DOHH2 (cell line): Measurements from ENCODE around the gene CSRNP2.
A peak's percentile ranks its signal among the peaks of the same experiment; 100 is the strongest.
"Not testable (repeated sequence)": the region's sequence is repeated elsewhere in the genome, so short reads cannot be mapped to it uniquely, and the experiment has no call there.

ENCODE experiments used
- H3F3A ChIP-seq: fragments of 200-600 bp; sonication (generic), shearing (Covaris generic); 2 replicates; pipeline ENCODE4 v1.6.0; 2016; ENCODE audit warnings: antibody characterized with exemption, mild to moderate bottlenecking; ENCODE audit not compliant: control insufficient read depth, insufficient read depth
- H3K27ac ChIP-seq: fragments of 200-600 bp; sonication (generic); 2 replicates; pipeline ENCODE4 v1.5.1; 2014; ENCODE audit warnings: low read depth, mild to moderate bottlenecking, low read length, moderate library complexity
- H3K27me3 ChIP-seq: fragments of 200-600 bp; sonication (generic); 2 replicates; pipeline ENCODE4 v1.6.1; 2014; ENCODE audit warnings: mild to moderate bottlenecking, low read length, mixed read lengths; ENCODE audit not compliant: control insufficient read depth
- H3K36me3 ChIP-seq: fragments of 200-600 bp; sonication (generic); 2 replicates; pipeline ENCODE4 v1.6.1; 2014; ENCODE audit warnings: mild to moderate bottlenecking, low read length, moderate library complexity, mixed read lengths; ENCODE audit not compliant: control insufficient read depth
- H3K4me1 ChIP-seq: fragments of 200-600 bp; sonication (generic); 2 replicates; pipeline ENCODE4 v1.6.1; 2014; ENCODE audit warnings: mild to moderate bottlenecking, low read length, mixed read lengths; ENCODE audit not compliant: control insufficient read depth
- H3K4me2 ChIP-seq: fragments of 200-600 bp; sonication (generic); 2 replicates; pipeline ENCODE4 v1.6.0; 2014; ENCODE audit warnings: mild to moderate bottlenecking, low read length, moderate library complexity
- H3K4me3 ChIP-seq: fragments of 200-600 bp; sonication (generic); 2 replicates; pipeline ENCODE4 v1.5.1; 2014; ENCODE audit warnings: mild to moderate bottlenecking, low read length, mixed read lengths
- H3K79me2 ChIP-seq: fragments of 200-600 bp; sonication (generic); 2 replicates; pipeline ENCODE4 v1.6.1; 2014; ENCODE audit warnings: mild to moderate bottlenecking, low read length, mixed read lengths; ENCODE audit not compliant: control insufficient read depth
- H3K9me2 ChIP-seq: fragments of 200-600 bp; sonication (generic); replicated peaks from 2 replicates; pipeline ENCODE4 v1.6.1; 2014; ENCODE audit warnings: mild to moderate bottlenecking, low read length, mixed read lengths; ENCODE audit not compliant: control insufficient read depth
- H3K9me3 ChIP-seq: fragments of 200-600 bp; sonication (generic); 2 replicates; pipeline ENCODE4 v1.6.1; 2014; ENCODE audit warnings: antibody characterized with exemption, low read length, mixed read lengths; ENCODE audit not compliant: control insufficient read depth, insufficient read depth
- H4K20me1 ChIP-seq: fragments of 200-600 bp; sonication (generic); 2 replicates; pipeline ENCODE4 v1.6.0; 2014; ENCODE audit warnings: low read depth, mild to moderate bottlenecking, antibody characterized with exemption, low read length, moderate library complexity; ENCODE audit not compliant: control insufficient read depth, insufficient read depth
- EZH2phosphoT487 ChIP-seq: fragments of 200-600 bp; sonication (generic); IDR thresholded peaks from 2 replicates; pipeline ENCODE4 v1.6.1; 2017; ENCODE audit warnings: borderline replicate concordance, mild to moderate bottlenecking, antibody characterized with exemption, low read length, moderate library complexity, mixed read lengths
- TF ChIP-seq, protein P1 (sequence below): fragments of 200-600 bp; sonication (generic); IDR thresholded peaks from one replicate; pipeline ENCODE4 v1.5.1; 2014; ENCODE audit warnings: antibody characterized with exemption, mild to moderate bottlenecking, low read depth, low read length; ENCODE audit not compliant: poor library complexity, severe bottlenecking

Gene CSRNP2

DNA sequence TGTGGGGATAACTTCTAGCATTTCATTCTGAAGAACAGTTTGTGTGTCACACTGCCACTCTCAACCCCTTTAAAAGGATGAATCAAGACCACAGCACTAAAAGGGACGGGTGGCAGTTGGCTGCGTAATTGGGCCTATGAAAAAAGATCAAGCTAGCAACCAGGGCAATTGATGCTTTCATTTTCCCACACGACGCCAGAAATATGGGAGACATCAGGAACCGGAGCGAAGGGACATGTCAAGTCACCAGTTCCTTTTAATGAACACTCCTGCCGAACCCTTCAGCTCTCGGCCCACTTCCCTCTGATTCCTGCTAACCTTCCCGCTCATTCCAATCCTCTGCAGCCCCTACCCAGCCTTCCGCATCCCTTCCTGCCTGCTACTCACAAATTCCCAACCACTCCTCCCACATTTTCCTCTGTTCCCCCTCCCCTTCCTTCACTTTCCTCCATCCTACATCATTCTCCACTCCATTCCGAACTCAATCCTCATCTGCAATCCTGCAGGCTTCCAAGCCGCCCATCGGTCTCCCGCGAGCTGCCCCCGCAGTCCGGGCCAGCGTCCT is 753 bp downstream of the CSRNP2 start:
- H3K36me3 ChIP-seq, result no peaks in the 10 kb centered on the region
- H3K27me3 ChIP-seq, result no peaks in the 10 kb centered on the region
- H3K9me3 ChIP-seq, result no peaks in the 10 kb centered on the region
- H3K4me1 ChIP-seq, result peaks cover 17% of the 10 kb centered on the region
- H3K9me2 ChIP-seq, result no peaks in the 10 kb centered on the region
- TF ChIP-seq, protein P1, sequence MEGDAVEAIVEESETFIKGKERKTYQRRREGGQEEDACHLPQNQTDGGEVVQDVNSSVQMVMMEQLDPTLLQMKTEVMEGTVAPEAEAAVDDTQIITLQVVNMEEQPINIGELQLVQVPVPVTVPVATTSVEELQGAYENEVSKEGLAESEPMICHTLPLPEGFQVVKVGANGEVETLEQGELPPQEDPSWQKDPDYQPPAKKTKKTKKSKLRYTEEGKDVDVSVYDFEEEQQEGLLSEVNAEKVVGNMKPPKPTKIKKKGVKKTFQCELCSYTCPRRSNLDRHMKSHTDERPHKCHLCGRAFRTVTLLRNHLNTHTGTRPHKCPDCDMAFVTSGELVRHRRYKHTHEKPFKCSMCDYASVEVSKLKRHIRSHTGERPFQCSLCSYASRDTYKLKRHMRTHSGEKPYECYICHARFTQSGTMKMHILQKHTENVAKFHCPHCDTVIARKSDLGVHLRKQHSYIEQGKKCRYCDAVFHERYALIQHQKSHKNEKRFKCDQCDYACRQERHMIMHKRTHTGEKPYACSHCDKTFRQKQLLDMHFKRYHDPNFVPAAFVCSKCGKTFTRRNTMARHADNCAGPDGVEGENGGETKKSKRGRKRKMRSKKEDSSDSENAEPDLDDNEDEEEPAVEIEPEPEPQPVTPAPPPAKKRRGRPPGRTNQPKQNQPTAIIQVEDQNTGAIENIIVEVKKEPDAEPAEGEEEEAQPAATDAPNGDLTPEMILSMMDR, result no peak
- TF ChIP-seq EZH2phosphoT487, result no peak
- H3K4me3 ChIP-seq, result peak overlapping the region; percentile 94
- no peaks in the 10 kb centered on the region for H3F3A ChIP-seq
- peak overlapping the region; percentile 98 for H3K4me2 ChIP-seq
- peaks cover 12% of the 10 kb centered on the region; the same call in 1 of the 2 replicates for H3K79me2 ChIP-seq
- H4K20me1 ChIP-seq, result no peaks in the 10 kb centered on the region
- no peak overlapping the region for H3K27ac ChIP-seq

- Histone ChIP-seq H3K79me2 (peaks cover 12% of the 10 kb centered on the region; the same call in 1 of the 2 replicates), H3K4me2 (no peak overlapping the region)
These were observed 2.0 kb downstream of the CSRNP2 start for GRCh38 chr12:51081421-51081820.

DNA sequence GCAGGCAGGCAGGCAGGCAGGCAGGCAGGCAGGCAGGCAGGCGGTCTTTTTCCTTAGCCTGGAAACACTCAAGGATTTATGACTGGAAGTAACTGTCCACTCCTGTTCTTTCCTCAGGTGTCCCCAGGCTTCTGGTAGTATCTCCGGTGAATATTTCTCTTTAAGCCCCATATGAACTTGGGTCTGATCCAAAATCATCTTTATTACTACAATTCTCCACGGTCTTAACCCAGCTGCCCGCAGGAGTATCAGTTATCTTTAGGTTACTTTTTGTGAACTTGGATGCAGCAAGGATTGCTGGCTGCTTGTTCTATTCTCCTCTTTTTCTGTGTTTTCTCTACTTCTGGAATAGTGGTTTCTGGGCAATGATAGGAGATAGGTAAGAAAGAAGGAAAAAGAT is 3.3 kb downstream of the CSRNP2 start:
- TF ChIP-seq, protein P1, result no peak
- TF ChIP-seq EZH2phosphoT487, result no peak
- no peak overlapping the region for H3K4me3 ChIP-seq
- H3K4me1 ChIP-seq, result peaks cover 17% of the 10 kb centered on the region
- no peaks in the 10 kb centered on the region for H3K36me3 ChIP-seq
- H3K9me2 ChIP-seq, result no peaks in the 10 kb centered on the region
- H3K4me2 ChIP-seq, result no peak overlapping the region
- peaks cover 12% of the 10 kb centered on the region; the same call in 1 of the 2 replicates for H3K79me2 ChIP-seq
- H3F3A ChIP-seq, result no peaks in the 10 kb centered on the region
- H4K20me1 ChIP-seq, result no peaks in the 10 kb centered on the region
- no peaks in the 10 kb centered on the region for H3K27me3 ChIP-seq
- no peaks in the 10 kb centered on the region for H3K9me3 ChIP-seq
- H3K27ac ChIP-seq, result no peak overlapping the region

More at GRCh38 chr12:51081421-51081820, 2.0 kb downstream of the CSRNP2 start:
- H3F3A ChIP-seq, result no peaks in the 10 kb centered on the region
- no peaks in the 10 kb centered on the region for H3K9me3 ChIP-seq
- no peaks in the 10 kb centered on the region for H3K27me3 ChIP-seq
- no peaks in the 10 kb centered on the region for H4K20me1 ChIP-seq
- H3K4me1 ChIP-seq, result peaks cover 17% of the 10 kb centered on the region
- no peaks in the 10 kb centered on the region for H3K9me2 ChIP-seq
- H3K4me3 ChIP-seq, result no peak overlapping the region
- no peak overlapping the region for H3K27ac ChIP-seq
- no peaks in the 10 kb centered on the region for H3K36me3 ChIP-seq
- TF ChIP-seq, protein P1, result no peak
- no peak for TF ChIP-seq EZH2phosphoT487

- Histone ChIP-seq H3K4me1 (peaks cover 16% of the 10 kb centered on the region), H3K79me2 (peaks cover 12% of the 10 kb centered on the region; the same call in 1 of the 2 replicates)
- not testable (repeated sequence) for H4K20me1 ChIP-seq, H3K27me3 ChIP-seq, H3K9me3 ChIP-seq, H3K4me3 ChIP-seq, H3F3A ChIP-seq, H3K4me2 ChIP-seq, H3K27ac ChIP-seq, H3K36me3 ChIP-seq, H3K9me2 ChIP-seq
These were observed 4.5 kb downstream of the CSRNP2 start for GRCh38 chr12:51078866-51079265.

GRCh38 chr12:51078346-51078745 is 5.0 kb downstream of the CSRNP2 start:
- Histone ChIP-seq H3K4me1 (peaks cover 13% of the 10 kb centered on the region), H3K79me2 (peaks cover 12% of the 10 kb centered on the region; the same call in 1 of the 2 replicates)
- not testable (repeated sequence) for H3K4me3 ChIP-seq, H4K20me1 ChIP-seq, H3K27me3 ChIP-seq, H3K4me2 ChIP-seq, H3F3A ChIP-seq, H3K36me3 ChIP-seq, H3K9me2 ChIP-seq, H3K27ac ChIP-seq, H3K9me3 ChIP-seq
